RWPE1 (cell line): Measurements from ENCODE around the gene MICOS13.
A peak's percentile ranks its signal among the peaks of the same experiment; 100 is the strongest.

Source experiments
- CTCF ChIA-PET: fragments of 350-600 bp; sonication (Branson Sonifier 250); formaldehyde crosslinking; extraction: SDS; loops from one replicate; lab custom pipeline; 2021; lab: Yijun Ruan, JAX
- POLR2A ChIA-PET: fragments of 400-600 bp; formaldehyde crosslinking; extraction: SDS; loops from one replicate; lab custom pipeline; 2020; ENCODE audit warnings: antibody characterized with exemption; ENCODE audit not compliant: low non-redundant PET; lab: Yijun Ruan, JAX
- DNase-seq: peaks from one replicate; pipeline ENCODE4 v3.0.0; 2012; ENCODE audit warnings: low spot score
- H3K27ac ChIP-seq: fragments of 450-650 bp; 2 replicates; pipeline ENCODE4 v1.5.1; 2017
- CTCF ChIP-seq: fragments of 450-650 bp; conservative IDR thresholded peaks from 2 replicates; pipeline ENCODE4 v1.5.1; 2017; ENCODE audit warnings: low read depth, mild to moderate bottlenecking

The MICOS13 gene

DNA sequence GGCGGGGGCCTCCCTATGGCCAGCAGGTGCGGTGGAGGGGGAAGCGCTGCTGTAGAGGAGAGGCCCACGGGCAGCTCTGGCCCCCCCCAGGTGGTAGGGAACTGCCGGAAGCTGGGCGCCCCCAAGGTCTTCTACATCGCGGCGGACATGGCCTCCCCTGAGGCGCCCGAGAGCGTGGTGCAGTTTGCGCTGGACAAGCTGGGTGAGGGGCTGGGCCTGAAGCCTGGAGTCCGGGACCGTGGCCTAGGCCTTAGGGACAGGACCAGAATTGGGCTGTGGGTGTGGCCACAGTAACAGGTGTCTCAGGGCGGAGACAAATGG is 6.0 kb upstream of the MICOS13 start:
- CTCF ChIA-PET: interaction anchor here (0.5 to 0.8 kb wide), 3 partner anchors 12 to 877 kb away, joined by 3 read pairs; no protein-coding TSS in a partner anchor
- TF ChIP-seq CTCF: no peak
- POLR2A ChIA-PET: no interaction called here
- H3K27ac ChIP-seq: peak overlapping the region; percentile 94
- no peak for DNase-seq

DNA sequence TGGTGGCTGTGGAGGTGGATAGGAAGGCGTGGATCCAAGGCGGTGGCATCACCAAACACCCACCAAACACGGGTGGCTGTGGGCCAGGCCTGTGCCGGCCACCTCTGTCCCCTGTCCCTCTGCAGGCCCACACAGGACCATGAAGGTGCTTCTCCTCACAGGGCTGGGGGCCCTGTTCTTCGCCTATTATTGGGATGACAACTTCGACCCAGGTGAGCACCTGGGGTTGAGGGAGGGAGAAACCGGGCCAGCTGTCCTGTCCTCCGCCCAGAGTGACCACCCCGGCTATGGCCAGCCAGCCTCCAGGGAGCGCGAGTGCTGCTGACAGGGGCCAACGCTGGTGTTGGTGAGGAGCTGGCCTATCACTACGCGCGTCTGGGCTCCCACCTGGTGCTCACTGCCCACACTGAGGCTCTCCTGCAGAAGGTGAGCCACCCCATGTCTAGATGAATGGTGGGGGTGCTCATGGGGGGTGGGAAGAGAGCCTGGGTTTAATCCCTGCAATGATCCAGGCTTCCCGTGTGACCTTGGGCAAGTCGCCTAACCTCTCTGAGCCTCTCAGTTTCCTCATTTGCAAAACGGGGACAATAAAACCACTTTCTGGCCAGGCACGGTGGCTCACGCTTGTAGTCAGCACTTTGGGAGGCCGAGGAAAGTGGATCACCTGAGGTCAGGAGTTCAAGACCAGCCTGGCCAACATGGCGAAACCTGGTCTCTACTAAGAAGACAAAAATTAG is 4.5 kb upstream of the MICOS13 start:
- CTCF ChIA-PET: interaction anchor here (0.6 kb wide), 1 partner anchor 87 kb away, joined by 3 read pairs; no protein-coding TSS in a partner anchor
- DNase-seq: no peak
- POLR2A ChIA-PET: no interaction called here
- peak overlapping the region; percentile 94 for H3K27ac ChIP-seq
- TF ChIP-seq CTCF: no peak

DNA sequence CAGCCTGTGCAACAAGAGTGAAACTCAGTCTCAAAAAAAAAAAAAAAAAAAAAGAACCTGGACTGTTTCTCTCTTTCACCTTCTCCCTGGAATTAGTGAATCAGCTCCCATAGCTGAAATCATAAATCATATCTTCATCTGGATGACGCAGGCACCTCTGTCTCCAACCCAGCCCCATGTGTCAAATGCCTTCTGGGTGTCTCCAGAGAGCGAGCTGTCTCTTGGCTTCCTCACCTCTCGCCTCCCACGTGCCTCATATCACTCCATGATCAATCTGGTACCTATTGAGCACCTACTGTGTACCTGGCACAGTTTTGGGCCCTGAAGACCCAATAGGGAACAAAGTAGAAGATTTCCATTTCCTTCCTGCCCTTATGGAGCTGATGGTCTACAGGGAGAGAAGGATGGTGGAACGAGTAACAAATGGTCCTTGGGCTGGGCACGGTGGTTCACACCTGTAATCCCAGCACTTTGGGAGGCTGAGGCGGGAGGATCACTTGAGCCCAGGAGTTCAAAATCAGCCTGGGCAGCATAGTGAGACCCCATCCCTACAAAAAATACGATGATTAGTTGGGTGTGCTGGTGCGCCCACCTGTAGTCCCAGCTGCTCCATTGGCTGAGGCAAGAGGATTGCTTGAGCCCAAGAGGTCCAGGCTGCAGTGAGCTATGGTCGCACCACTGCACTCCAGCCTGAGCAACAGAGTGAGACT is 3.0 kb upstream of the MICOS13 start:
- DNase-seq: no peak
- POLR2A ChIA-PET: no interaction called here
- CTCF ChIA-PET: interaction anchor here (1.0 kb wide), 1 partner anchor 44 kb away, joined by 6 read pairs; no protein-coding TSS in a partner anchor
- TF ChIP-seq CTCF: no peak
- H3K27ac ChIP-seq: peak overlapping the region; percentile 18; the same call in 1 of the 2 replicates

GRCh38 chr19:5682107-5682482 is 1.8 kb upstream of the MICOS13 start:
- CTCF ChIA-PET: no interaction called here
- no peak overlapping the region; the same call in 1 of the 2 replicates for H3K27ac ChIP-seq
- POLR2A ChIA-PET: no interaction called here
- TF ChIP-seq CTCF: no peak
- DNase-seq: no peak

- TF ChIP-seq CTCF: no peak
- peak overlapping the region; percentile 91 for H3K27ac ChIP-seq
- DNase-seq: no peak
- ChIA-PET POLR2A (no interaction called here), CTCF (no interaction called here)
Measured at GRCh38 chr19:5681391-5682106, 1.2 kb upstream of the MICOS13 start.

DNA sequence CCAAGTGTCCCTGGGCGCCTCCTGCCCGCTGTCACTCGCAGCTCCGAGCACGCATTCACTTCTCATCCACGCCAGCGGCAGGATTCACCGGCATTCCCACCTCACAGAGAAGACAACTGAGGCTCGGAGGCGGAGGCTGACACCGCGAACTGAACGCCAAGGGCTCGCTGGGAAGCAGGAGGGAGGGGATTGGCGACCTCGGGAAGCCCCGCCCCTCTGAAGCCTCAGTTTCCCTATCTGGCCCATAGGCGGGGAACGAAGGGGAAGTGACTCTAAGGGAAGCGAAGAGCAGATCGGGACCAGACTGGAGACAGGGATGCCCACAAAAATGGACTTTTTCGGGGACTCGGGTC is 256 bp downstream of the MICOS13 start:
- CTCF ChIA-PET: interaction anchor here (0.6 to 1.1 kb wide), 2 partner anchors 14 to 931 kb away, joined by 3 to 5 read pairs; no protein-coding TSS in a partner anchor
- POLR2A ChIA-PET: interaction anchor here (0.6 kb wide), 1 partner anchor 11 kb away, joined by 3 read pairs; no protein-coding TSS in a partner anchor
- DNase-seq: no peak

More for the DNA sequence above, 256 bp downstream of the MICOS13 start:
- no peak for TF ChIP-seq CTCF
- peak overlapping the region; percentile 91 for H3K27ac ChIP-seq
